ENCODE results near the gene EXO5.

DNA sequence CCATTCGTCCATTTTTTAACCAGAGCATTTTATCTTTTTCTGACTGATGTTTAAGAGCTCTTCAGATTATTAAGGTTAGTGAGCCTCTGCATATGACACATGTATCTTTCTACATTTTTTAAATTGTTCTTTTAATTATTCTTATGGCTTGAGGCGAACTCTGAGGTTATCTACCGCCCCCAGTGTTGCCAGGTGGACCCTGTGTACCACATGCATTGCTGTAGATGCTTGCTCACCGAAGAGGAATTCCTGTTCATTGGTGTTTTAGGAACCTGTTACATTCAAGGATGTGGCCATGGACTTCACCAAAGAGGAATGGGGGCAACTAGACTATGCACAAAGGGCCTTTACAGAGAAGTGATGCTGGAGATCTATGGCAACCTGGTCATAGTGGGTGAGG, 54.7 kb downstream of the EXO5 start:
- no peak for TF ChIP-seq POLR2A (IDR thresholded peaks at IDR 0.05)
- TF ChIP-seq, protein P1, sequence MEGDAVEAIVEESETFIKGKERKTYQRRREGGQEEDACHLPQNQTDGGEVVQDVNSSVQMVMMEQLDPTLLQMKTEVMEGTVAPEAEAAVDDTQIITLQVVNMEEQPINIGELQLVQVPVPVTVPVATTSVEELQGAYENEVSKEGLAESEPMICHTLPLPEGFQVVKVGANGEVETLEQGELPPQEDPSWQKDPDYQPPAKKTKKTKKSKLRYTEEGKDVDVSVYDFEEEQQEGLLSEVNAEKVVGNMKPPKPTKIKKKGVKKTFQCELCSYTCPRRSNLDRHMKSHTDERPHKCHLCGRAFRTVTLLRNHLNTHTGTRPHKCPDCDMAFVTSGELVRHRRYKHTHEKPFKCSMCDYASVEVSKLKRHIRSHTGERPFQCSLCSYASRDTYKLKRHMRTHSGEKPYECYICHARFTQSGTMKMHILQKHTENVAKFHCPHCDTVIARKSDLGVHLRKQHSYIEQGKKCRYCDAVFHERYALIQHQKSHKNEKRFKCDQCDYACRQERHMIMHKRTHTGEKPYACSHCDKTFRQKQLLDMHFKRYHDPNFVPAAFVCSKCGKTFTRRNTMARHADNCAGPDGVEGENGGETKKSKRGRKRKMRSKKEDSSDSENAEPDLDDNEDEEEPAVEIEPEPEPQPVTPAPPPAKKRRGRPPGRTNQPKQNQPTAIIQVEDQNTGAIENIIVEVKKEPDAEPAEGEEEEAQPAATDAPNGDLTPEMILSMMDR (IDR thresholded peaks at IDR 0.05 in 8 of 11, conservative IDR thresholded peaks at IDR 0.05 in 3 of 11) = no peak
